Fibroblast of pulmonary artery (primary cell): ENCODE results near the gene CMC4.

Source experiments
- DNase-seq: peaks from one replicate; pipeline ENCODE4 v3.0.0-alpha.2; 2010; ENCODE audit warnings: low read depth
- H3K4me3 ChIP-seq: replicated peaks from 2 replicates; pipeline ENCODE4 v1.5.1; 2011; ENCODE audit warnings: low read depth, mild to moderate bottlenecking, control low read depth, low read length, moderate library complexity
- CTCF ChIP-seq: IDR thresholded peaks from 2 replicates; pipeline ENCODE4 v1.5.1; 2011; ENCODE audit warnings: mild to moderate bottlenecking, control low read depth, low read length, inconsistent platforms; ENCODE audit errors: missing control alignments

CMC4 gene

GRCh38 chrX:155094468-155095061, 23.6 kb upstream of the CMC4 start:
- DNase-seq = peak; percentile 43

GRCh38 chrX:155086961-155087735, 16.2 kb upstream of the CMC4 start:
- TF ChIP-seq CTCF = no peak
- no peak for DNase-seq
- H3K4me3 ChIP-seq = no peak overlapping the region

More at GRCh38 chrX:155094468-155095061, 23.6 kb upstream of the CMC4 start:
- TF ChIP-seq CTCF = peak; percentile 62
- H3K4me3 ChIP-seq = no peak overlapping the region

- H3K4me3 ChIP-seq = no peak overlapping the region
- TF ChIP-seq CTCF = peak; percentile 43
- DNase-seq = peak; percentile 53
Measured at GRCh38 chrX:155086202-155086840, 15.4 kb upstream of the CMC4 start.

- TF ChIP-seq CTCF = no peak
- H3K4me3 ChIP-seq = peak overlapping the region; percentile 72
- DNase-seq = no peak
Measured at GRCh38 chrX:155071694-155072280, 851 bp upstream of the CMC4 start.

- TF ChIP-seq CTCF = no peak
- no peak for DNase-seq
- peak overlapping the region; percentile 68 for H3K4me3 ChIP-seq
Measured at GRCh38 chrX:155070663-155070974, 317 bp downstream of the CMC4 start.

- TF ChIP-seq CTCF = no peak
Measured at GRCh38 chrX:155070038-155070437, 898 bp downstream of the CMC4 start.

More at GRCh38 chrX:155070038-155070437, 898 bp downstream of the CMC4 start:
- DNase-seq = no peak
- peak overlapping the region; percentile 68 for H3K4me3 ChIP-seq
